Measurements from ENCODE around the gene NPIPA5.
"Not testable (repeated sequence)": the region's sequence is repeated elsewhere in the genome, so short reads cannot be mapped to it uniquely, and the experiment has no call there.

The NPIPA5 gene

GRCh38 chr16:15389916-15390315 lies 11.8 kb upstream of the NPIPA5 start:
- DNase-seq = not testable (repeated sequence)

- not testable (repeated sequence) for DNase-seq
Measured at GRCh38 chr16:15388060-15388459, 10.0 kb upstream of the NPIPA5 start.

- DNase-seq = not testable (repeated sequence)
Measured at GRCh38 chr16:15382810-15383209, 4.7 kb upstream of the NPIPA5 start.

GRCh38 chr16:15357495-15357894 lies 20.6 kb downstream of the NPIPA5 start:
- not testable (repeated sequence) for DNase-seq

- not testable (repeated sequence) for DNase-seq
Measured at GRCh38 chr16:15354846-15355245, 23.2 kb downstream of the NPIPA5 start.

- DNase-seq = not testable (repeated sequence)
Measured at GRCh38 chr16:15352852-15353251, 25.2 kb downstream of the NPIPA5 start.

- not testable (repeated sequence) for DNase-seq
Measured at GRCh38 chr16:15351745-15352144, 26.3 kb downstream of the NPIPA5 start.

GRCh38 chr16:15351251-15351650 lies 26.8 kb downstream of the NPIPA5 start:
- DNase-seq = not testable (repeated sequence)

GRCh38 chr16:15348721-15349120 lies 29.4 kb downstream of the NPIPA5 start:
- not testable (repeated sequence) for DNase-seq

- not testable (repeated sequence) for DNase-seq
Measured at GRCh38 chr16:15342337-15342736, 35.8 kb downstream of the NPIPA5 start.

- not testable (repeated sequence) for DNase-seq
Measured at GRCh38 chr16:15338986-15339385, 39.1 kb downstream of the NPIPA5 start.

- DNase-seq = not testable (repeated sequence)
Measured at GRCh38 chr16:15337974-15338605, 40.0 kb downstream of the NPIPA5 start.

- DNase-seq = not testable (repeated sequence)
Measured at GRCh38 chr16:15335609-15336008, 42.5 kb downstream of the NPIPA5 start.

GRCh38 chr16:15333969-15334368 lies 44.1 kb downstream of the NPIPA5 start:
- DNase-seq = not testable (repeated sequence)

- DNase-seq = not testable (repeated sequence)
Measured at GRCh38 chr16:15330978-15331377, 47.1 kb downstream of the NPIPA5 start.

GRCh38 chr16:15324954-15325353 lies 53.1 kb downstream of the NPIPA5 start:
- DNase-seq = not testable (repeated sequence)

- DNase-seq = not testable (repeated sequence)
Measured at GRCh38 chr16:15323373-15323772, 54.7 kb downstream of the NPIPA5 start.

GRCh38 chr16:15321221-15321620 lies 56.9 kb downstream of the NPIPA5 start:
- not testable (repeated sequence) for DNase-seq

GRCh38 chr16:15314562-15314961 lies 63.5 kb downstream of the NPIPA5 start:
- not testable (repeated sequence) for DNase-seq

All from activated T-cell treated with anti-CD3 and anti-CD28 coated beads, Interleukin-2, amount 50 U/mL, for 1 hour (primary cell).